ENCODE measurements around the gene RAD21L1.

RAD21L1 gene

GRCh38 chr20:1302685-1303541 is 77.1 kb downstream of the RAD21L1 start:
- no peak for TF ChIP-seq CTCF (IDR thresholded peaks at IDR 0.05; ENCODE audit: low read depth, low read length)
- no peak overlapping the region for H3K4me3 ChIP-seq (ENCODE audit: low read depth, low read length)

GRCh38 chr20:1304710-1305515 is 79.1 kb downstream of the RAD21L1 start:
- no peak for TF ChIP-seq CTCF (IDR thresholded peaks at IDR 0.05; ENCODE audit: low read depth, low read length)
- no peak overlapping the region for H3K4me3 ChIP-seq (ENCODE audit: low read depth, low read length)
